NT2/D1 (cell line): ENCODE measurements around the gene GTF2B.
"Not testable (repeated sequence)": the region's sequence is repeated elsewhere in the genome, so short reads cannot be mapped to it uniquely, and the experiment has no call there.

Source experiments
- DNase-seq: peaks from one replicate; pipeline ENCODE4 v3.0.0-alpha.2; 2011; ENCODE audit warnings: low read depth, low spot score
- H3K27me3 ChIP-seq: 2 replicates; pipeline ENCODE4 v1.6.0; 2011; ENCODE audit warnings: mild to moderate bottlenecking; ENCODE audit not compliant: insufficient read length, insufficient read depth
- H3K36me3 ChIP-seq: 2 replicates; pipeline ENCODE4 v1.6.1; 2011; ENCODE audit warnings: mild to moderate bottlenecking, low read length, mixed read lengths; ENCODE audit not compliant: insufficient read depth, insufficient read length
- H3K4me1 ChIP-seq: 2 replicates; pipeline ENCODE4 v1.5.1; 2011; ENCODE audit not compliant: insufficient read depth, insufficient read length
- H3K4me3 ChIP-seq: 2 replicates; pipeline ENCODE4 v1.5.1; 2011; ENCODE audit warnings: low read depth; ENCODE audit not compliant: insufficient read length
- H3K9ac ChIP-seq: 2 replicates; pipeline ENCODE4 v1.6.0; 2011; ENCODE audit warnings: low read depth; ENCODE audit not compliant: insufficient read length
- H3K9me3 ChIP-seq: 2 replicates; pipeline ENCODE4 v1.5.1; 2011; ENCODE audit warnings: mild to moderate bottlenecking, low read length; ENCODE audit not compliant: insufficient read depth
- SUZ12 ChIP-seq: IDR thresholded peaks from 2 replicates; pipeline ENCODE4 v1.6.1; 2011; ENCODE audit not compliant: insufficient read length, insufficient read depth; ENCODE audit errors: extremely low read depth
- YY1 ChIP-seq: IDR thresholded peaks from 2 replicates; pipeline ENCODE4 v1.6.1; 2011; ENCODE audit not compliant: insufficient read length, insufficient read depth
- ZNF274 ChIP-seq: IDR thresholded peaks from 2 replicates; pipeline ENCODE4 v1.6.1; 2011; ENCODE audit warnings: mild to moderate bottlenecking, low read depth, low read length

Gene GTF2B

DNA sequence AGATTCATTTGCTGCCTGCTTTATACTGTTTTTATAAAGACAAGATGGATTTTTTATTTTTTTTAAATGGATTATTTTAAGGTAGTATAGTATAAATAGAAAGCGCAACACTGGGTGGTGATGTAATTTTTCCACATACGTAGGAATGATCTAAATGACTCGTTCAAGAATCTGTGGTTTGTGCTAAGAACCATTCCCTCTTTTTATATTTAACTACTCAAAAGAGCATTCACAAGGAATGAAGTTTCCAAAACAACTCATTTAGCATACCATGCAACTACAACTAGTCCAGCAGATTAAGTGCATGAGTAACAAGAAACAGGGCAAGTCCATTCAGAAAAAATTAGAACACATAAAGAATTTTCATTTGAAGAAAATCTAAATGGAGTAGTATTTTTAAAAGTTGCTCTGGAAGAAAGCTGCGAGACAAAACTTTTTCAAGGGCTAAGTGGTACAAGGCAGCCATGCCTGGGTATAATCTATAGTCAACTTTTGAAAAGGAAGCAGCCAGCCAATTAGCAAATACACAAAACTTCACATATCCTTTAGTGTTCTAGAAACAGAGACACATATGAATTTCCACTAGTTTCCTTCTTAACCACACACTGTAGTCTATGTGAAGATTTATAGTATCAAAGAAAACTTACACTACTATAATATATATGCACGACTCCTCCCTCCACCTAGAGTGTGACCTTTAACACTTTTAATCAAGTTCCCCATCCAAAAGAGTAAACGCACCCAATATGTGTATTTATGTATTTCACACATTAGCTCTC, 23.4 kb downstream of the GTF2B start:
- Histone ChIP-seq H3K4me1 (no peaks in the 10 kb centered on the region), H3K36me3 (peaks cover 9% of the 10 kb centered on the region), H3K27me3 (no peaks in the 10 kb centered on the region), H3K9ac (no peak overlapping the region), H3K9me3 (no peaks in the 10 kb centered on the region), H3K4me3 (no peak overlapping the region)
- no peak for DNase-seq
- no peak for TF ChIP-seq YY1

DNA sequence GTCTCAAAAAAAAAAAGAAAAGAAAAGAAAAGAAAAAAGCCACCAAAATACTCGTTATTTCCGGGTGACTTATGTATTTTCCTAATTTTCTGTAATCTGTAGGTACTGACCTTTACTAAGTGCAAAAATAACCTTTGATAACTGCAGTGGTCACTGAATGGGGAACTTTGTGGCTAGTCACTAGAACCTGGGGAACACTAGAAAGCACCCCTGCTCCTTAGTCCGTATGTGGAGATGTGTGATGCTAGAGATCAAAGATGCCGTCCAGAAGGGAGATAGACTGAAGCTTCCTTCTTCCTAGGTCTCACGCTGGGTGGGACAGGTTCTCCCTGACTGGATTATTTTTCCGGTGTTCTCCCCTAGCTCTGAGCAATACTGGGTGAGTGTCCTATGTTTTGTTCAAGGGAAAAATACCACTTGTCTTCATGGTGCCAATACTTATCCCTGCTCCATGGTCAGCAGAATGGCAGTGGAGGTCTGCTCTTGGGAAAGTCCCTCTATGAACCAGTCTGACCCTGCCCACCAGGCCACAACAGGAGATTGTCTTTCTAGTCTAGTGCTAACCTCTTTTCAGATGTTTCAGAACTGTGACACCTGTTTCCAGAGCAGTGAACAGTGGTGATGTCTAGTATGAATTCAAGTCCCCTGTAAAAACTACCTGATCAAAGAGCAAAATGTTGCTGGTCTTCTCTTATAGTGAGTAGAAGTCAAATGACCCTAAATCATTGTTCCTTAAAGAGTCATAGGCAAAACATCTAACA, 39.9 kb downstream of the GTF2B start:
- H3K9ac ChIP-seq, result no peak overlapping the region
- H3K4me3 ChIP-seq, result no peak overlapping the region
- no peak for DNase-seq
- TF ChIP-seq ZNF274 (no peak), YY1 (no peak), SUZ12 (no peak)
- H3K9me3 ChIP-seq, result no peaks in the 10 kb centered on the region
- peaks cover 27% of the 10 kb centered on the region for H3K36me3 ChIP-seq
- H3K27me3 ChIP-seq, result no peaks in the 10 kb centered on the region
- no peaks in the 10 kb centered on the region for H3K4me1 ChIP-seq

DNA sequence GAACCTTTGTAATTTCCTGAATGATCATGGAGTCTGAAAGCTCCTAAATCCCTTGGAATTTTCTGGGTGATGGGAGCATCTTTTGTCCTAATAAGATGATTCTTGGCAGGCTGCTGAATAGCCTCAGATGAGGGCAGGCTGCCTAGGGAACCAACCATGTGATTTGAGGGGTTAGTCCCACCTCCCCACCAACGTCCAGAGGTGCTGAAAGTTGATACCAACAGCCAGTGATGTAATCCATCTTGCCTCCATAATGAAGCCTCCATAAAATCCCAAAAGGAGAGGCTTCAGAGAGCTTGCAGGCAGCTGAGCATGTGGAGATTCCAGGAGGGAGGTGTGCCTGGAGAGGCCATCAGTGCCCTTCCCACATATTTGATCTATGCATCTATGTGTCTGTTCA, 43.7 kb downstream of the GTF2B start:
- H3K9me3 ChIP-seq, result no peaks in the 10 kb centered on the region

DNA sequence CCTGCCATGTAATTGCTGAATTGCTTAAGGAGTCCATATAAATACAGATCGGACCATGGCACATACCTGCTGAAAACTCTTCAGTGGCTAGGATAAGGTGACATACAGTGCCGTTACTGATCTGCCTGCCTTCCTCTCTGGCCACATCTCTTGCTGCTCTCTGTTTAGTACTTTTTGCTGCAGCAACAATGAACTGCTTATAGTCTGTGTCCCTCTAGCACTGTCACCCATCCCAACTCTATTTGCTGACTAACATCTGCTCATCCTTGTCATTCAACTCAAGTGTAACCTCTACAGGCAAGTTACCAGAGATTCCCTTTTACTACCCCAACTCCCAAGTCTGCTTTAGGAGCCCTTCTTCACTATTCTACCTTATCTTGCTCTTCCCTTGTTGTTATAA, 65.6 kb downstream of the GTF2B start:
- DNase-seq, result no peak
- H3K27me3 ChIP-seq, result no peaks in the 10 kb centered on the region
- no peak for TF ChIP-seq ZNF274
- TF ChIP-seq SUZ12, result no peak
- no peak for TF ChIP-seq YY1
- no peaks in the 10 kb centered on the region for H3K9me3 ChIP-seq
- no peaks in the 10 kb centered on the region for H3K4me1 ChIP-seq
- H3K9ac ChIP-seq, result no peak overlapping the region
- no peak overlapping the region for H3K4me3 ChIP-seq
- peaks cover 20% of the 10 kb centered on the region for H3K36me3 ChIP-seq

More for the DNA sequence above, 43.7 kb downstream of the GTF2B start:
- TF ChIP-seq YY1 (no peak), ZNF274 (no peak), SUZ12 (no peak)
- Histone ChIP-seq H3K36me3 (peaks cover 7% of the 10 kb centered on the region), H3K4me3 (no peak overlapping the region), H3K4me1 (no peaks in the 10 kb centered on the region), H3K9ac (no peak overlapping the region), H3K27me3 (no peaks in the 10 kb centered on the region)
- peak; percentile 16 for DNase-seq

GRCh38 chr1:88819642-88820041, 71.7 kb downstream of the GTF2B start:
- not testable (repeated sequence) for H3K9me3 ChIP-seq, H3K4me1 ChIP-seq, H3K27me3 ChIP-seq, H3K9ac ChIP-seq, DNase-seq, H3K4me3 ChIP-seq
- peaks cover 16% of the 10 kb centered on the region for H3K36me3 ChIP-seq

DNA sequence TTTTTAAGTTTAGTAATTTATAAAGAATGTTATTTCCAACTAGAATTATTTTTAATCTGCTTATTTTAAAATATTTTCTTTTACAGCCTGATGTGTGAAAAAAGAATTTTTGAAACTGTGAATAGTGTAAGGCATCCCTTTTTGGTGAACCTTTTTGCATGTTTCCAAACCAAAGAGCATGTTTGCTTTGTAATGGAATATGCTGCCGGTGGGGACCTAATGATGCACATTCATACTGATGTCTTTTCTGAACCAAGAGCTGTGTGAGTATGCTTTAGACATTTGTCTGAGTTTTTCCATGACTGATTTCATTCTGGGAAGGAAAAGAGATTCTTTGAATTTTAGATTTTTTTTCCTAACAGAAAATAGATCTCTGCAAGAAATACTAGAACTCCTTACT, 77.9 kb downstream of the GTF2B start:
- no peaks in the 10 kb centered on the region for H3K4me1 ChIP-seq

DNA sequence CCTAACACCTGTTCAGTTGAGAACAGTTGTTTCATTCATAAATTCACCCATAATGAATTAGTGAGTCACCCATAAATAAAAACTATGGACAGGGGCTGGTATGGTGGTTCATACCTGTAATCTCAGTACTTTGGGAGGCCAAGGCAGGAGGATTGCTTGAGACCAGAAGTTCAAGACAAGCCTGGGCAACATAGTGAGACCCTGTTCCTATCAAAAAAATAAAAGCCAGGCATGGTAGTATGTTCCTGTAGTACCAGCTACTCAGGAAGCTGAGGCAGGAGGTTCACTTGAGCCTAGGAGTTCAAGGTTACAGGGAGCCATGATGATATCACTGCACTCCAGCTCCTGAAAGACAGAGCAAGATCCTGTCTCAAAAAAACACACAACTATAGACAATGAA, 79.0 kb downstream of the GTF2B start:
- H3K4me1 ChIP-seq, result no peaks in the 10 kb centered on the region
- peaks cover 37% of the 10 kb centered on the region for H3K36me3 ChIP-seq
- H3K4me3 ChIP-seq, result no peak overlapping the region
- H3K27me3 ChIP-seq, result no peaks in the 10 kb centered on the region
- TF ChIP-seq SUZ12, result no peak
- TF ChIP-seq YY1, result no peak
- no peak overlapping the region for H3K9ac ChIP-seq
- no peaks in the 10 kb centered on the region for H3K9me3 ChIP-seq
- DNase-seq, result no peak

More for the DNA sequence above, 77.9 kb downstream of the GTF2B start:
- Histone ChIP-seq H3K36me3 (peaks cover 33% of the 10 kb centered on the region), H3K27me3 (no peaks in the 10 kb centered on the region), H3K9me3 (no peaks in the 10 kb centered on the region), H3K9ac (no peak overlapping the region), H3K4me3 (no peak overlapping the region)
- TF ChIP-seq ZNF274 (no peak), SUZ12 (no peak), YY1 (no peak)
- DNase-seq, result no peak

- Histone ChIP-seq H3K36me3 (peaks cover 59% of the 10 kb centered on the region), H3K4me3 (no peak overlapping the region), H3K27me3 (no peaks in the 10 kb centered on the region), H3K9me3 (peaks cover 25% of the 10 kb centered on the region), H3K4me1 (no peaks in the 10 kb centered on the region), H3K9ac (no peak overlapping the region)
- no peak for DNase-seq
- TF ChIP-seq YY1 (no peak), ZNF274 (no peak), SUZ12 (no peak)
Measured at GRCh38 chr1:88803444-88803843, 87.9 kb downstream of the GTF2B start.
